Thyroid gland (tissue), 4 donors: Measurements from ENCODE around the gene RANBP1.

Experiments
- POLR2A ChIP-seq, 2 donors: fragments of 450-650 bp; IDR thresholded peaks; one replicate each; pipeline ENCODE4 v1.6.1; 2017; ENCODE audit warnings: antibody characterized with exemption in 2 of 2, mild to moderate bottlenecking in 2 of 2, moderate library complexity in 1 of 2
- TF ChIP-seq, protein P1 (sequence below), 6 experiments: fragments of 200-600 bp in 3 of 6; fragments of 450-650 bp in 3 of 6; sonication (generic) in 3 of 6; IDR thresholded peaks; one replicate each; pipeline ENCODE4 v1.5.1; 2016 to 2019; ENCODE audit warnings: antibody characterized with exemption in 6 of 6, mild to moderate bottlenecking in 2 of 6, inconsistent platforms in 1 of 6, moderate library complexity in 1 of 6

DNA sequence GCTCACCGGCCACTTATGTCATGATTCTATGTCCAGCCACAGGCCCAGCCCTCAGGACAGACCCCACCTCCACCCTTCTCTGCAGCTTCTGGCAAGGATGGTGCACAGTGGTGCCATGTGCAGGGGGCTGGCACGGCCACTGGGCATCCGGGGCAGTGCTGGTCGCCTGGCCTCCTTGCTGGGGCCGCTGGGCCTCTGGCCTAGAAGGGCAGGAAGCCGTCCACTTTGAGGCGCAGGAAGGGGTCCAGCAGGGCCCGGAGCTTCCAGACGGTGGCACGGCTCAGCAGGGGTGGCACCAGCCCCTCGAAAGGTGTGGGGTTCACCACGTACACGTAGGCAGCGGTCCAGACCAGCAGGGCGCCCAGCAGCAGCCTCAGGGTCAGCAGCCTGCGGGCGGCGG is 32.5 kb downstream of the RANBP1 start:
- TF ChIP-seq, protein P1, sequence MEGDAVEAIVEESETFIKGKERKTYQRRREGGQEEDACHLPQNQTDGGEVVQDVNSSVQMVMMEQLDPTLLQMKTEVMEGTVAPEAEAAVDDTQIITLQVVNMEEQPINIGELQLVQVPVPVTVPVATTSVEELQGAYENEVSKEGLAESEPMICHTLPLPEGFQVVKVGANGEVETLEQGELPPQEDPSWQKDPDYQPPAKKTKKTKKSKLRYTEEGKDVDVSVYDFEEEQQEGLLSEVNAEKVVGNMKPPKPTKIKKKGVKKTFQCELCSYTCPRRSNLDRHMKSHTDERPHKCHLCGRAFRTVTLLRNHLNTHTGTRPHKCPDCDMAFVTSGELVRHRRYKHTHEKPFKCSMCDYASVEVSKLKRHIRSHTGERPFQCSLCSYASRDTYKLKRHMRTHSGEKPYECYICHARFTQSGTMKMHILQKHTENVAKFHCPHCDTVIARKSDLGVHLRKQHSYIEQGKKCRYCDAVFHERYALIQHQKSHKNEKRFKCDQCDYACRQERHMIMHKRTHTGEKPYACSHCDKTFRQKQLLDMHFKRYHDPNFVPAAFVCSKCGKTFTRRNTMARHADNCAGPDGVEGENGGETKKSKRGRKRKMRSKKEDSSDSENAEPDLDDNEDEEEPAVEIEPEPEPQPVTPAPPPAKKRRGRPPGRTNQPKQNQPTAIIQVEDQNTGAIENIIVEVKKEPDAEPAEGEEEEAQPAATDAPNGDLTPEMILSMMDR (IDR thresholded peaks at IDR 0.05) = no peak
- TF ChIP-seq POLR2A (IDR thresholded peaks at IDR 0.05) = no peak
